Smooth muscle cell (in vitro differentiated cells): Measurements from ENCODE around the gene RWDD4. TPM values are rescaled to one million over a fixed set of nuclear protein-coding genes. Genes with fewer than 3 reads are reported as not detected.

Experiments
- DNase-seq: peaks from one replicate; lab custom pipeline; 2025; ENCODE audit not compliant: unreplicated experiment; lab: John Stamatoyannopoulos, UW
- H2AFZ ChIP-seq: fragments of 200-600 bp; sonication (generic); 2 replicates; pipeline ENCODE4 v1.6.0; 2016; ENCODE audit warnings: antibody characterized with exemption, low read depth, mild to moderate bottlenecking
- H3F3A ChIP-seq: fragments of 200-600 bp; sonication (generic); 2 replicates; pipeline ENCODE4 v1.6.0; 2017; ENCODE audit warnings: antibody characterized with exemption, low read depth
- H3K27ac ChIP-seq: fragments of 200-600 bp; sonication (generic); 2 replicates; pipeline ENCODE4 v1.5.1; 2016; ENCODE audit warnings: low read depth, mild to moderate bottlenecking
- H3K27me3 ChIP-seq: fragments of 200-600 bp; sonication (generic); 2 replicates; pipeline ENCODE4 v1.6.1; 2016; ENCODE audit warnings: low read depth, mild to moderate bottlenecking
- H3K36me3 ChIP-seq: fragments of 200-600 bp; sonication (generic); 2 replicates; pipeline ENCODE4 v1.5.1; 2016; ENCODE audit warnings: low read depth
- H3K4me1 ChIP-seq: fragments of 200-600 bp; sonication (generic); 2 replicates; pipeline ENCODE4 v1.5.1; 2016; ENCODE audit warnings: low read depth
- H3K4me2 ChIP-seq: fragments of 200-600 bp; sonication (generic); 2 replicates; pipeline ENCODE4 v1.6.0; 2016; ENCODE audit warnings: mild to moderate bottlenecking
- H3K4me3 ChIP-seq: fragments of 200-600 bp; sonication (generic); 2 replicates; pipeline ENCODE4 v1.5.1; 2016; ENCODE audit warnings: mild to moderate bottlenecking
- H3K79me2 ChIP-seq: fragments of 200-600 bp; sonication (generic); 2 replicates; pipeline ENCODE4 v1.6.0; 2016; ENCODE audit warnings: low read depth, mild to moderate bottlenecking
- H3K9ac ChIP-seq: fragments of 200-600 bp; sonication (generic); 2 replicates; pipeline ENCODE4 v1.6.0; 2016; ENCODE audit warnings: low read depth
- H3K9me3 ChIP-seq: fragments of 200-600 bp; sonication (generic); replicated peaks from 2 replicates; pipeline ENCODE4 v1.5.1; 2016; ENCODE audit warnings: low read depth
- H4K20me1 ChIP-seq: fragments of 200-600 bp; sonication (generic); 2 replicates; pipeline ENCODE4 v1.6.0; 2016; ENCODE audit warnings: low read depth
- CTCF ChIP-seq: fragments of 200-600 bp; sonication (generic); IDR thresholded peaks from 2 replicates; pipeline ENCODE4 v1.5.1; 2017; ENCODE audit warnings: borderline replicate concordance, mild to moderate bottlenecking, antibody characterized with exemption; ENCODE audit not compliant: insufficient read depth, poor library complexity, severe bottlenecking
- WGBS: methylation state at CpG from one replicate; pipeline ENCODE4 v1.1.7; 2016; ENCODE audit warnings: low lambda C conversion rate; 5-methylcytosine and 5-hydroxymethylcytosine counted together
- polyA plus RNA-seq: library from polyadenylated mRNA; unstranded; fragments of >200 nt; fragmentation: Nextera tagmentation; extraction: Ambion mirVana; gene quantifications from 2 replicates; pipeline ENCODE4 v1.2.1, GENCODE V29; 2016
- total RNA-seq: library from RNA; depleted of rRNA; stranded (reverse); fragments of >200 nt; gene quantifications from 2 replicates; pipeline ENCODE4 v1.2.3, GENCODE V29; 2014

The RWDD4 gene
- total and polyA plus RNA-seq, 2 experiments from 2014 or later = 20.0 to 25.1 TPM

GRCh38 chr4:183638436-183638835 is 20.5 kb downstream of the RWDD4 start:
- Histone ChIP-seq H3K27me3 (no peaks in the 10 kb centered on the region), H3K4me2 (no peak overlapping the region), H3F3A (no peaks in the 10 kb centered on the region), H2AFZ (no peak overlapping the region), H4K20me1 (no peaks in the 10 kb centered on the region), H3K9ac (no peak overlapping the region), H3K36me3 (no peaks in the 10 kb centered on the region), H3K79me2 (no peaks in the 10 kb centered on the region), H3K9me3 (no peaks in the 10 kb centered on the region), H3K4me1 (peaks cover 17% of the 10 kb centered on the region), H3K4me3 (no peak overlapping the region), H3K27ac (no peak overlapping the region)
- TF ChIP-seq CTCF = no peak
- WGBS = 80% methylated on average over 5 of the region's 5 CpGs
- no peak for DNase-seq

GRCh38 chr4:183637461-183637860 is 21.5 kb downstream of the RWDD4 start:
- Histone ChIP-seq H3K27me3 (no peaks in the 10 kb centered on the region), H3K4me1 (peaks cover 17% of the 10 kb centered on the region), H3K79me2 (no peaks in the 10 kb centered on the region), H2AFZ (no peak overlapping the region), H3K9me3 (no peaks in the 10 kb centered on the region), H3K4me2 (no peak overlapping the region), H3K27ac (no peak overlapping the region), H4K20me1 (no peaks in the 10 kb centered on the region), H3K36me3 (no peaks in the 10 kb centered on the region), H3K9ac (no peak overlapping the region), H3F3A (no peaks in the 10 kb centered on the region), H3K4me3 (no peak overlapping the region)
- 66% methylated on average over 3 of the region's 3 CpGs for WGBS
- TF ChIP-seq CTCF = no peak
- no peak for DNase-seq

- peak overlapping the region; percentile 17 for H3K4me3 ChIP-seq
- no peak overlapping the region for H3K4me2 ChIP-seq
- 63% methylated on average over 5 of the region's 5 CpGs for WGBS
- H3F3A ChIP-seq = no peaks in the 10 kb centered on the region
- no peak for TF ChIP-seq CTCF
- no peaks in the 10 kb centered on the region for H3K9me3 ChIP-seq
- DNase-seq = no peak
- no peaks in the 10 kb centered on the region for H3K79me2 ChIP-seq
- H3K36me3 ChIP-seq = no peaks in the 10 kb centered on the region
- no peaks in the 10 kb centered on the region for H3K27me3 ChIP-seq
- no peak overlapping the region for H3K27ac ChIP-seq
- H3K4me1 ChIP-seq = peaks cover 17% of the 10 kb centered on the region
- H3K9ac ChIP-seq = no peak overlapping the region
- no peak overlapping the region for H2AFZ ChIP-seq
- H4K20me1 ChIP-seq = no peaks in the 10 kb centered on the region
These were observed 22.1 kb downstream of the RWDD4 start for GRCh38 chr4:183636923-183637322.

GRCh38 chr4:183636503-183636902 is 22.5 kb downstream of the RWDD4 start:
- H3K4me3 ChIP-seq = peak overlapping the region; percentile 17
- H3K9me3 ChIP-seq = no peaks in the 10 kb centered on the region
- no peak overlapping the region for H3K4me2 ChIP-seq
- 94% methylated on average over 8 of the region's 8 CpGs for WGBS
- H2AFZ ChIP-seq = no peak overlapping the region
- no peaks in the 10 kb centered on the region for H3F3A ChIP-seq
- peaks cover 17% of the 10 kb centered on the region for H3K4me1 ChIP-seq
- H3K9ac ChIP-seq = no peak overlapping the region
- H3K36me3 ChIP-seq = no peaks in the 10 kb centered on the region
- H3K79me2 ChIP-seq = no peaks in the 10 kb centered on the region
- no peaks in the 10 kb centered on the region for H4K20me1 ChIP-seq
- TF ChIP-seq CTCF = no peak
- no peaks in the 10 kb centered on the region for H3K27me3 ChIP-seq
- DNase-seq = no peak
- H3K27ac ChIP-seq = no peak overlapping the region
